Measurements from ENCODE around the gene GGCT.
"Not testable (repeated sequence)": the region's sequence is repeated elsewhere in the genome, so short reads cannot be mapped to it uniquely, and the experiment has no call there.

The GGCT gene

GRCh38 chr7:30531286-30531685 is 26.7 kb upstream of the GGCT start:
- DNase-seq = no peak
- TF ChIP-seq CTCF (IDR thresholded peaks at IDR 0.05; ENCODE audit: low read depth, low read length, missing control alignments) = no peak
- no peak overlapping the region for H3K4me3 ChIP-seq (ENCODE audit: low read depth, low read length)
- no peaks in the 10 kb centered on the region for H3K36me3 ChIP-seq (replicated peaks)
- in situ Hi-C loops (cut with HindIII; ENCODE audit: low pct_ligation_motif_present, low sequenced_read_pairs) = no loop called here
- H3K27ac ChIP-seq = no peak overlapping the region
- H3K27me3 ChIP-seq (replicated peaks) = no peaks in the 10 kb centered on the region

GRCh38 chr7:30530373-30530772 is 25.7 kb upstream of the GGCT start:
- Histone ChIP-seq H3K27me3 (replicated peaks) (no peaks in the 10 kb centered on the region), H3K27ac (no peak overlapping the region), H3K4me3 (ENCODE audit: low read depth, low read length) (no peak overlapping the region), H3K36me3 (replicated peaks) (no peaks in the 10 kb centered on the region)
- in situ Hi-C loops (cut with HindIII; ENCODE audit: low pct_ligation_motif_present, low sequenced_read_pairs) = no loop called here
- DNase-seq = no peak
- no peak for TF ChIP-seq CTCF (IDR thresholded peaks at IDR 0.05; ENCODE audit: low read depth, low read length, missing control alignments)

- Histone ChIP-seq H3K27me3 (replicated peaks) (no peaks in the 10 kb centered on the region), H3K4me3 (ENCODE audit: low read depth, low read length) (no peak overlapping the region), H3K27ac (no peak overlapping the region), H3K36me3 (replicated peaks) (no peaks in the 10 kb centered on the region)
- in situ Hi-C loops (cut with HindIII; ENCODE audit: low pct_ligation_motif_present, low sequenced_read_pairs) = no loop called here
- no peak for DNase-seq
- no peak for TF ChIP-seq CTCF (IDR thresholded peaks at IDR 0.05; ENCODE audit: low read depth, low read length, missing control alignments)
Observed at GRCh38 chr7:30528779-30529178, 24.1 kb upstream of the GGCT start.

GRCh38 chr7:30527297-30527696 is 22.7 kb upstream of the GGCT start:
- H3K27me3 ChIP-seq (replicated peaks); H3K27ac ChIP-seq; H3K36me3 ChIP-seq (replicated peaks); DNase-seq; in situ Hi-C loops (cut with HindIII; ENCODE audit: low pct_ligation_motif_present, low sequenced_read_pairs); H3K4me3 ChIP-seq (ENCODE audit: low read depth, low read length): not testable (repeated sequence)

- no peaks in the 10 kb centered on the region for H3K27me3 ChIP-seq (replicated peaks)
- no peak for TF ChIP-seq CTCF (IDR thresholded peaks at IDR 0.05; ENCODE audit: low read depth, low read length, missing control alignments)
- H3K4me3 ChIP-seq (ENCODE audit: low read depth, low read length) = no peak overlapping the region
- in situ Hi-C loops (cut with HindIII; ENCODE audit: low pct_ligation_motif_present, low sequenced_read_pairs) = no loop called here
- H3K27ac ChIP-seq = no peak overlapping the region
- DNase-seq = no peak
- H3K36me3 ChIP-seq (replicated peaks) = no peaks in the 10 kb centered on the region
Observed at GRCh38 chr7:30526163-30526562, 21.5 kb upstream of the GGCT start.

GRCh38 chr7:30525429-30525828 is 20.8 kb upstream of the GGCT start:
- TF ChIP-seq CTCF (IDR thresholded peaks at IDR 0.05; ENCODE audit: low read depth, low read length, missing control alignments) = no peak
- no peak overlapping the region for H3K27ac ChIP-seq
- H3K27me3 ChIP-seq (replicated peaks) = no peaks in the 10 kb centered on the region
- no peak overlapping the region for H3K4me3 ChIP-seq (ENCODE audit: low read depth, low read length)
- H3K36me3 ChIP-seq (replicated peaks) = no peaks in the 10 kb centered on the region
- in situ Hi-C loops (cut with HindIII; ENCODE audit: low pct_ligation_motif_present, low sequenced_read_pairs) = no loop called here
- no peak for DNase-seq

All from brain microvascular endothelial cell (primary cell).